A549 (cell line): Measurements from ENCODE around the gene ALPG. TPM values are rescaled to one million over a fixed set of nuclear protein-coding genes. Genes with fewer than 3 reads are reported as not detected.

Source experiments
- ATAC-seq, 2 experiments: fragments of 200-7000 bp in 1 of 2; fragments of >200 bp in 1 of 2; cut with Nextera tagmentation in 1 of 2; cut with Tn5 transposase in 1 of 2; 3 replicates each; pipeline versions ENCODE4 v1.8.0 to v1.9.1; 2018 to 2020; ENCODE audit warnings: mild to moderate bottlenecking in 1 of 2, moderate library complexity in 1 of 2
- CTCF ChIA-PET: fragments of 300-600 bp; sonication (Branson Sonifier 250); formaldehyde crosslinking; extraction: SDS; loops from one replicate; lab custom pipeline; 2021; ENCODE audit warnings: antibody characterized with exemption, inconsistent platforms; lab: Yijun Ruan, JAX
- POLR2A ChIA-PET: fragments of 350-600 bp; formaldehyde crosslinking; extraction: SDS; loops from one replicate; lab custom pipeline; 2021; ENCODE audit warnings: antibody characterized with exemption, inconsistent platforms; lab: Yijun Ruan, JAX
- DNase-seq, 2 experiments: peaks; one replicate each; pipeline versions ENCODE4 v3.0.0 to v3.0.0-alpha.2; 2011 to 2016; ENCODE audit warnings: low read depth in 1 of 2, low spot score in 1 of 2
- FAIRE-seq: peaks from 2 replicates; lab custom pipeline; 2011; peaks lifted over from hg19 to GRCh38; lab: Jason Lieb, UNC
- H3K27ac ChIP-seq, 2 experiments: fragments of >200 bp; sonication (Bioruptor Twin); formaldehyde crosslinking; 3 replicates each; pipeline ENCODE4 v1.5.1; 2016 to 2017
- H3K4me1 ChIP-seq: fragments of >200 bp; sonication (Bioruptor Twin); formaldehyde crosslinking; 3 replicates; pipeline ENCODE4 v1.6.1; 2016
- H3K4me2 ChIP-seq: fragments of >200 bp; sonication (Bioruptor Twin); formaldehyde crosslinking; 3 replicates; pipeline ENCODE4 v1.6.1; 2016
- H3K4me3 ChIP-seq: fragments of >200 bp; sonication (Bioruptor Twin); formaldehyde crosslinking; 3 replicates; pipeline ENCODE4 v1.5.1; 2016
- H3K9me3 ChIP-seq: fragments of >200 bp; sonication (Bioruptor Twin); formaldehyde crosslinking; 3 replicates; pipeline ENCODE4 v1.6.1; 2016
- BCL3 ChIP-seq: fragments of >200 bp; sonication (Bioruptor Twin); formaldehyde crosslinking; IDR thresholded peaks from 3 replicates; pipeline ENCODE4 v1.6.1; 2016
- CBX2 ChIP-seq: fragments of 200-600 bp; sonication (generic); IDR thresholded peaks from 2 replicates; pipeline ENCODE4 v1.6.1; 2016; ENCODE audit warnings: low read depth, mild to moderate bottlenecking, borderline replicate concordance
- CHD2 ChIP-seq: fragments of 150-350 bp; IDR thresholded peaks from 2 replicates; pipeline ENCODE4 v1.6.1; 2014; ENCODE audit warnings: low read length; ENCODE audit not compliant: partially characterized antibody
- CTCF ChIP-seq: fragments of >200 bp; sonication (Bioruptor Twin); formaldehyde crosslinking; IDR thresholded peaks from 3 replicates; pipeline ENCODE4 v1.5.1; 2016
- EHMT2 ChIP-seq: fragments of 200-600 bp; sonication (generic); IDR thresholded peaks from 2 replicates; pipeline ENCODE4 v1.6.1; 2016; ENCODE audit warnings: antibody characterized with exemption, low read depth, mild to moderate bottlenecking, moderate library complexity
- ESRRA ChIP-seq: fragments of 150-350 bp; IDR thresholded peaks from 2 replicates; pipeline ENCODE4 v1.6.1; 2014; ENCODE audit warnings: mild to moderate bottlenecking, low read length, borderline replicate concordance
- FOSB ChIP-seq: fragments of 250-450 bp; sonication (Bioruptor Pico); IDR thresholded peaks from 2 replicates; pipeline ENCODE4 v1.5.0; 2020; ENCODE audit warnings: mild to moderate bottlenecking, moderate library complexity
- FOSL2 ChIP-seq, 2 experiments: fragments of 450-650 bp in 1 of 2; fragments of >200 bp in 1 of 2; sonication (Bioruptor Twin) in 1 of 2; formaldehyde crosslinking; IDR thresholded peaks; 2 replicates each; pipeline versions ENCODE4 v1.5.0 to v1.6.1; 2016 to 2020; ENCODE audit warnings: mild to moderate bottlenecking in 1 of 2, moderate library complexity in 1 of 2
- HEYL ChIP-seq: fragments of 250-450 bp; sonication (Bioruptor Pico); IDR thresholded peaks from 2 replicates; pipeline ENCODE4 v1.8.0; 2021; ENCODE audit warnings: mild to moderate bottlenecking, moderate library complexity
- HOXB13 ChIP-seq: fragments of 250-450 bp; sonication (Bioruptor Pico); IDR thresholded peaks from 2 replicates; pipeline ENCODE4 v1.5.0; 2020; ENCODE audit warnings: low read depth, mild to moderate bottlenecking, moderate library complexity
- HOXB5 ChIP-seq: fragments of 250-450 bp; sonication (Bioruptor Pico); IDR thresholded peaks from 2 replicates; pipeline ENCODE4 v1.5.0; 2020; ENCODE audit warnings: mild to moderate bottlenecking, moderate library complexity
- JUN ChIP-seq, 2 experiments: fragments of >200 bp; sonication (Bioruptor Twin); formaldehyde crosslinking; IDR thresholded peaks; 2 replicates in 1 of 2; 3 replicates in 1 of 2; pipeline ENCODE4 v1.6.1; 2016 to 2017
- KDM1A ChIP-seq: fragments of 200-600 bp; sonication (generic); IDR thresholded peaks from 2 replicates; pipeline ENCODE4 v1.6.1; 2016; ENCODE audit warnings: low read depth, mild to moderate bottlenecking
- MAX ChIP-seq: IDR thresholded peaks from 2 replicates; pipeline ENCODE4 v1.6.1; 2012
- MYC ChIP-seq: IDR thresholded peaks from 2 replicates; pipeline ENCODE4 v1.6.1; 2012; ENCODE audit warnings: mild to moderate bottlenecking, inconsistent platforms, low read length, improper control_type of control experiment, borderline replicate concordance
- NPAS2 ChIP-seq: fragments of 250-450 bp; sonication (Bioruptor Pico); IDR thresholded peaks from 2 replicates; pipeline ENCODE4 v1.8.0; 2022; ENCODE audit warnings: mild to moderate bottlenecking, moderate library complexity, borderline replicate concordance
- NR3C1 ChIP-seq: fragments of >200 bp; sonication (Bioruptor Twin); formaldehyde crosslinking; IDR thresholded peaks from 3 replicates; pipeline ENCODE4 v1.6.1; 2017
- PBX3 ChIP-seq: IDR thresholded peaks from 2 replicates; pipeline ENCODE4 v1.6.1; 2012
- PHF8 ChIP-seq: fragments of 200-600 bp; sonication (generic); IDR thresholded peaks from 2 replicates; pipeline ENCODE4 v1.6.1; 2016; ENCODE audit warnings: low read depth, mild to moderate bottlenecking, antibody characterized with exemption, moderate library complexity, borderline replicate concordance
- POLR2A ChIP-seq: IDR thresholded peaks from 2 replicates; pipeline ENCODE4 v1.6.1; 2012; ENCODE audit warnings: mild to moderate bottlenecking, low read length
- RARB ChIP-seq: fragments of 250-450 bp; sonication (Bioruptor Pico); IDR thresholded peaks from 2 replicates; pipeline ENCODE4 v1.8.0; 2021; ENCODE audit warnings: mild to moderate bottlenecking, moderate library complexity
- RCOR1 ChIP-seq: fragments of 150-350 bp; IDR thresholded peaks from 2 replicates; pipeline ENCODE4 v1.6.1; 2014; ENCODE audit warnings: antibody characterized with exemption, low read length, low read depth
- TP53 ChIP-seq: fragments of 250-450 bp; sonication (Bioruptor Pico); IDR thresholded peaks from 2 replicates; pipeline ENCODE4 v1.5.0; 2021; ENCODE audit warnings: mild to moderate bottlenecking, moderate library complexity
- USF2 ChIP-seq: fragments of 450-650 bp; IDR thresholded peaks from 2 replicates; pipeline ENCODE4 v1.6.1; 2014; ENCODE audit warnings: antibody characterized with exemption
- ZC3H11A ChIP-seq: fragments of 450-650 bp; IDR thresholded peaks from 2 replicates; pipeline ENCODE4 v1.6.1; 2014; ENCODE audit warnings: antibody characterized with exemption, mild to moderate bottlenecking
- ZNF302 ChIP-seq: fragments of 250-450 bp; sonication (Bioruptor Pico); IDR thresholded peaks from 2 replicates; pipeline ENCODE4 v1.9.0; 2021; ENCODE audit warnings: inconsistent platforms, mild to moderate bottlenecking, moderate library complexity
- ZSCAN20 ChIP-seq: fragments of 250-450 bp; sonication (Bioruptor Pico); IDR thresholded peaks from 2 replicates; pipeline ENCODE4 v1.8.0; 2022; ENCODE audit warnings: mild to moderate bottlenecking, moderate library complexity
- WGBS: methylation state at CpG from one replicate; pipeline ENCODE4 v1.1.6; 2017; ENCODE audit errors: missing lambda C conversion rate; 5-methylcytosine and 5-hydroxymethylcytosine counted together
- polyA plus RNA-seq, 4 experiments: library from polyadenylated mRNA; depleted of rRNA in 3 of 4; stranded (reverse); fragments of >200 nt; fragmentation: RNase III in 1 of 4; extraction: RNeasy Plus Mini Kit Qiagen cat#74134 plus additional on column Dnase treatment in 1 of 4; gene quantifications; 2 replicates in 3 of 4; 3 replicates in 1 of 4; pipeline ENCODE4 v1.2.3, GENCODE V29; 2011 to 2017

The ALPG gene
- polyA plus RNA-seq, 2 of the 4 experiments (the other 2 are of a cell fraction), result 0.04 to 0.18 TPM

- TF ChIP-seq CTCF (no peak), PBX3 (no peak), ESRRA (no peak), MAX (no peak), CBX2 (no peak), MYC (no peak), HEYL (no peak)
- TF ChIP-seq, all 56 proteins: peak for 0
Observed at GRCh38 chr2:232435805-232436204, 29.2 kb downstream of the ALPG start (continued).

GRCh38 chr2:232436381-232437194 is 29.9 kb downstream of the ALPG start:
- CTCF ChIA-PET, result interaction anchor here (1.0 to 2.9 kb wide), 8 partner anchors 10 to 536 kb away, joined by 3 to 16 read pairs (median 8); no protein-coding TSS in a partner anchor
- Histone ChIP-seq H3K4me3 (no peak overlapping the region), H3K4me2 (no peak overlapping the region), H3K9me3 (no peaks in the 10 kb centered on the region), H3K4me1 (peaks cover 8% of the 10 kb centered on the region; the same call in 1 of the 3 replicates), H3K27ac (no peak overlapping the region)
- POLR2A ChIA-PET, result no interaction called here
- 74% methylated on average over 15 of the region's 15 CpGs for WGBS
- FAIRE-seq (no peak), DNase-seq (no peak), ATAC-seq (no peak)
- no peak for TF ChIP-seq NR3C1
- no peak for TF ChIP-seq RARB
- TF ChIP-seq HOXB13 (CRISPR knock-in tag), result no peak
- no peak for TF ChIP-seq HEYL

GRCh38 chr2:232437195-232437571 is 30.5 kb downstream of the ALPG start:
- TF ChIP-seq RCOR1, result no peak
- TF ChIP-seq NPAS2, result no peak
- TF ChIP-seq KDM1A, result no peak
- TF ChIP-seq HOXB13 (CRISPR knock-in tag), result no peak
- no peak for TF ChIP-seq ZNF302 (CRISPR knock-in tag)
- no peak for TF ChIP-seq CBX2
- TF ChIP-seq ESRRA, result no peak
- no peak for TF ChIP-seq HOXB5 (CRISPR knock-in tag)
- TF ChIP-seq ZSCAN20 (CRISPR knock-in tag), result no peak
- no peak for TF ChIP-seq JUN (IDR thresholded peaks at IDR 0.05)
- TF ChIP-seq, all 56 proteins: peak for 0
- WGBS, result 71% methylated on average over 10 of the region's 12 CpGs
- Histone ChIP-seq H3K4me3 (no peak overlapping the region), H3K4me1 (peaks cover 8% of the 10 kb centered on the region; the same call in 1 of the 3 replicates), H3K27ac (no peak overlapping the region), H3K4me2 (no peak overlapping the region), H3K9me3 (no peaks in the 10 kb centered on the region)
- FAIRE-seq (no peak), ATAC-seq (no peak), DNase-seq (no peak)
- POLR2A ChIA-PET, result no interaction called here
- CTCF ChIA-PET, result interaction anchor here (0.6 to 2.9 kb wide), 13 partner anchors 10 to 537 kb away, joined by 3 to 16 read pairs (median 6); no protein-coding TSS in a partner anchor

GRCh38 chr2:232438091-232438490 is 31.4 kb downstream of the ALPG start:
- 51% methylated on average over 12 of the region's 12 CpGs for WGBS
- Histone ChIP-seq H3K27ac (no peak overlapping the region), H3K4me3 (no peak overlapping the region), H3K4me1 (peaks cover 8% of the 10 kb centered on the region; the same call in 1 of the 3 replicates), H3K9me3 (no peaks in the 10 kb centered on the region), H3K4me2 (no peak overlapping the region)
- no peak for ATAC-seq
- ChIA-PET CTCF (interaction anchor here (0.6 to 2.9 kb wide), 8 partner anchors 9 to 532 kb away, joined by 3 to 16 read pairs (median 4); no protein-coding TSS in a partner anchor), POLR2A (no interaction called here)
- no peak for FAIRE-seq
- no peak for DNase-seq
- TF ChIP-seq ZSCAN20 (CRISPR knock-in tag) (no peak), USF2 (no peak), FOSL2 (IDR thresholded peaks at IDR 0.05) (no peak), FOSL2 (CRISPR knock-in tag; IDR thresholded peaks at IDR 0.05) (no peak), POLR2A (no peak), BCL3 (no peak), CHD2 (no peak), PHF8 (no peak), TP53 (CRISPR knock-in tag) (no peak), FOSB (no peak), ZC3H11A (no peak), RCOR1 (no peak), EHMT2 (no peak)
